Measurements from ENCODE around the gene CAPN10. TPM values are rescaled to one million over a fixed set of nuclear protein-coding genes. Genes with fewer than 3 reads are reported as not detected.

The CAPN10 gene
- total and polyA plus RNA-seq, 8 donors = 20.8 to 36.6 (median 28.2) TPM

DNA sequence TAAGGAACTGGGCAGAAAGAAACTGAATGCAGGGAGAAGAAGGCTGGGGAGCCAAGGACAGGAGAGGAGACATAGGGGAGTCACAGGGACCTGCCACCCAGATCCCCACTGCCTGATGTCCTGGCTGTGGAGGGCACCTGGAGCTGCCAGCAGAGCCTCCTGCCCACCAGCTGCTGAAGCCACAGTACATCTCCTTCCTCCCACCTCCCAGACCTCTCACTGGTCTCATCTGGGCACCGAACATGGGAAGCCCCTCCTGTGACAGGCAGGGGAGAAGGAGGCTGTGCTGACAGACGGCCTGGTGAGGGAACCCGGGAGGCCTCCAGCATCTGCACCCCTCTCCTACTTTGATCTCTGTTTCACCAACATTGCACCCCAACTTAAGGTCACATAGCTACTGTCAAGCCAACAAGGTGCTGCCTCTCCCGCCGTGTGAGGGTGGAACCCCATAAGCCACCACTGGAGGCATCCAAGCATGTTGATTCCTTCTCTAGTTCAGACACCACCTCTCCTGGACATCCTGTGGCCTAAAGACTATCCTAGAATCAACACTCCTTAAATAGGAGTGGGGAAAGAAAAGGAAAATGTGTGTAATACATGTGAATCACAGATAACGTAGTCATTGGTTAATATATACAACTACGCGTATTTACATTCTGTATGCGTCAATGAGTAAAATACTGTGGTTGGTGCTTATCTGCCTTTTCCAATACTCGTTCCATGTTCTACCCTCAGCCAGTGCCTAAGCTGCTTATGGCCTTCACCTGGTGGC, 21.8 kb upstream of the CAPN10 start:
- ATAC-seq = no peak
- DNase-seq = no peak
- H3K4me1 ChIP-seq = peaks cover 46 to 76% of the 10 kb centered on the region in 2 donors
- no peaks in the 10 kb centered on the region for H3K36me3 ChIP-seq
- intact Hi-C loops (cut with DNase I) = no loop called here
- H3K4me3 ChIP-seq = peak overlapping the region in 1 of 2 donors; percentile 79
- no peaks in the 10 kb centered on the region for H3K27me3 ChIP-seq
- H3K27ac ChIP-seq = peak overlapping the region; percentile 96 to 99
- TF ChIP-seq CTCF (IDR thresholded peaks at IDR 0.05) = no peak
- no peaks in the 10 kb centered on the region for H3K9me3 ChIP-seq

- no peak for TF ChIP-seq CTCF (IDR thresholded peaks at IDR 0.05)
- H3K27me3 ChIP-seq = no peaks in the 10 kb centered on the region
- no peaks in the 10 kb centered on the region for H3K36me3 ChIP-seq
- DNase-seq = peak in 3 of 4 donors; percentile 67 to 97 (median 94)
- peaks cover 50 to 81% of the 10 kb centered on the region in 2 donors for H3K4me1 ChIP-seq
- H3K27ac ChIP-seq = peak overlapping the region; percentile 96 to 99
- no peaks in the 10 kb centered on the region for H3K9me3 ChIP-seq
- ATAC-seq = peak; percentile 58
- peak overlapping the region; percentile 14 to 79 for H3K4me3 ChIP-seq
- intact Hi-C loops (cut with DNase I) = no loop called here
Observed at GRCh38 chr2:240565333-240566202, 21.0 kb upstream of the CAPN10 start.

DNA sequence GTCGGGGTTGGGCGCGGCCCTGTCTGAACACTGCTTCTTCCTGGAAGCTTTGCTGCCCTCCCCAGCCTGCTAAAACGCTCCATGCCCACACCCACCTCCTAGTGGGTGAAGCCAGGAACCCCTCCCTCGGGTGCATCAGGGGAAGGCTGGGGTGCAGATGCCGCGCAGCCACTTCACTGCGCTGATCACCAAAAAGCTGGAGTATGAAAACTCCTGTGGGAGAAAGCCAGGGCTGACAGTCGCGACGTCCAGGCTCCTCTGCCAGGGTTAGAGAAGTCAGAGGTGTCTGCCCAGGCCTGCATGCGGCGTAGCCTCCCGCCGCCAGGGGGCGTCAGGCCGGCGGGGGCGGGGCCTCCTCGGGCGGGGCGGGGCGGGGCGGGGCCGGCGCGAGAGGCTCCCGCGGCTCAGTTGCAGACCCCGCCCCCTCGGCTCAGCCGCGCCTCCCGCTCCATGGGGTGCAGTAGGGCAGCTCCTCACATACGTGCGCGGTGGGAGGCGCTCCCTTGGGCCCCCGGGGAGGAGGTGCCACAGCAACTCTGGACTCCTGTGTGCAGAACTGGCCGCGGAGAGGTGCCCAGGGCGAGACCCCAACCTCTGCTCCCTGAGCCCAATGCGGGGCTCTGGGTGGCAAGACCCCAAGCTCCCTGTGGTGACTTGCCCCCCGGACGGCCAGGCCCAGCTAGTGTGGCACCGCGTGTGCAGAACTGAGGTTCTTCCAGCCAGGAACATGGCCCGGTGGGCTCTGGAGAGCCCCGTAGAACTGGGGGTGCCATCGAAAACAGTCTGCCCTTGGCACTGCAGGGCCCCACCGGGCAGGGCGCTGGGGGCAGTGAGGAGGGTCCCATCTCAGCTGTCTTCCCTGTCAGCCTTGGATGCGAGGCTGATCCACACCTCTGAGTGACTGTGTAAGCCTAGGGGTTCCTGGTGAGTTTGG, 20.1 kb upstream of the CAPN10 start:
- intact Hi-C loops (cut with DNase I) = no loop called here
- ATAC-seq (peak; percentile 81), DNase-seq (peak; percentile 56 to 99 (median 93))
- Histone ChIP-seq H3K36me3 (no peaks in the 10 kb centered on the region), H3K4me3 (peak overlapping the region; percentile 14 to 79), H3K27ac (peak overlapping the region; percentile 96 to 99), H3K9me3 (no peaks in the 10 kb centered on the region), H3K27me3 (no peaks in the 10 kb centered on the region), H3K4me1 (peaks cover 47 to 87% of the 10 kb centered on the region in 2 donors)
- peak; percentile 97 to 98 for TF ChIP-seq CTCF (IDR thresholded peaks at IDR 0.05)

GRCh38 chr2:240567137-240567871, 19.2 kb upstream of the CAPN10 start:
- Histone ChIP-seq H3K36me3 (peaks cover 0 to 7% of the 10 kb centered on the region in 2 donors), H3K9me3 (no peaks in the 10 kb centered on the region), H3K4me3 (peak overlapping the region; percentile 67 to 79), H3K4me1 (peaks cover 38 to 86% of the 10 kb centered on the region in 2 donors), H3K27ac (peak overlapping the region; percentile 96 to 99), H3K27me3 (no peaks in the 10 kb centered on the region)
- TF ChIP-seq CTCF (IDR thresholded peaks at IDR 0.05) = no peak
- peak; percentile 6 for ATAC-seq
- intact Hi-C loops (cut with DNase I) = no loop called here
- DNase-seq = peak in 1 of 4 donors; percentile 49
